Liver (tissue), 9 donors: ENCODE measurements around the gene PIP5K1C. TPM values are rescaled to one million over a fixed set of nuclear protein-coding genes. Genes with fewer than 3 reads are reported as not detected.

Experiments
- DNase-seq: peaks from one replicate; pipeline ENCODE4 v3.0.0-alpha.2; 2017; ENCODE audit warnings: low spot score
- H3K27ac ChIP-seq, 2 donors: one replicate each; pipeline ENCODE4 v1.7.0; 2013; ENCODE audit warnings: inconsistent platforms in 2 of 2, low read length in 2 of 2, control low read depth in 1 of 2, low read depth in 1 of 2, mild to moderate bottlenecking in 1 of 2
- H3K27me3 ChIP-seq, 4 donors: one replicate each; pipeline versions ENCODE4 v1.6.1 to v1.7.0; 2013; ENCODE audit warnings: low read length in 3 of 4, inconsistent platforms in 1 of 4, mild to moderate bottlenecking in 1 of 4, moderate library complexity in 1 of 4; ENCODE audit not compliant: control insufficient read depth in 4 of 4, insufficient read depth in 4 of 4
- H3K36me3 ChIP-seq, 4 donors: one replicate each; pipeline versions ENCODE4 v1.6.1 to v1.7.0; 2013; ENCODE audit warnings: low read length in 3 of 4, mild to moderate bottlenecking in 3 of 4, low read depth in 1 of 4, moderate library complexity in 1 of 4; ENCODE audit not compliant: control insufficient read depth in 4 of 4, insufficient read depth in 3 of 4
- H3K4me1 ChIP-seq, 4 donors: one replicate each; pipeline versions ENCODE4 v1.6.1 to v1.7.0; 2013; ENCODE audit warnings: low read length in 3 of 4, mild to moderate bottlenecking in 3 of 4, moderate library complexity in 1 of 4; ENCODE audit not compliant: control insufficient read depth in 4 of 4, insufficient read depth in 4 of 4
- H3K4me3 ChIP-seq, 3 donors: one replicate each; pipeline versions ENCODE4 v1.6.1 to v1.7.0; 2013; ENCODE audit warnings: low read length in 3 of 3, control low read depth in 1 of 3, low read depth in 1 of 3, mild to moderate bottlenecking in 1 of 3
- H3K9ac ChIP-seq, 2 donors: one replicate each; pipeline ENCODE4 v1.7.0; 2013; ENCODE audit warnings: low read length in 2 of 2, mild to moderate bottlenecking in 2 of 2, moderate library complexity in 2 of 2, control low read depth in 1 of 2, low read depth in 1 of 2
- H3K9me3 ChIP-seq, 4 donors: one replicate each; pipeline versions ENCODE4 v1.6.1 to v1.7.0; 2013; ENCODE audit warnings: low read length in 3 of 4; ENCODE audit not compliant: control insufficient read depth in 4 of 4
- ATF3 ChIP-seq: IDR thresholded peaks from 2 replicates; pipeline ENCODE4 v1.6.1; 2016; ENCODE audit warnings: antibody characterized with exemption
- CTCF ChIP-seq: fragments of 150-350 bp; IDR thresholded peaks from 2 replicates; pipeline ENCODE4 v1.5.1; 2017; ENCODE audit warnings: improper control_type of control experiment, low read depth, low read length; ENCODE audit not compliant: missing input control
- EGR1 ChIP-seq, 2 donors: IDR thresholded peaks; 2 replicates each; pipeline ENCODE4 v1.6.1; 2016 to 2018; ENCODE audit warnings: antibody characterized with exemption in 2 of 2, low read depth in 2 of 2
- FOXA2 ChIP-seq: IDR thresholded peaks from 2 replicates; pipeline ENCODE4 v1.6.1; 2016; ENCODE audit warnings: antibody characterized with exemption
- GABPA ChIP-seq, 2 donors: IDR thresholded peaks in 1 of 2; conservative IDR thresholded peaks in 1 of 2; 2 replicates each; pipeline ENCODE4 v1.6.1; 2016; ENCODE audit warnings: antibody characterized with exemption in 2 of 2, mild to moderate bottlenecking in 1 of 2, moderate library complexity in 1 of 2
- HNF4G ChIP-seq: IDR thresholded peaks from 2 replicates; pipeline ENCODE4 v1.6.1; 2016; ENCODE audit warnings: antibody characterized with exemption
- JUND ChIP-seq, 2 donors: IDR thresholded peaks; 2 replicates each; pipeline ENCODE4 v1.6.1; 2016; ENCODE audit warnings: antibody characterized with exemption in 2 of 2
- MAX ChIP-seq: IDR thresholded peaks from 2 replicates; pipeline ENCODE4 v1.6.1; 2016; ENCODE audit warnings: antibody characterized with exemption
- NR2F2 ChIP-seq: IDR thresholded peaks from 2 replicates; pipeline ENCODE4 v1.6.1; 2016; ENCODE audit warnings: antibody characterized with exemption
- RAD21 ChIP-seq, 2 donors: IDR thresholded peaks; 2 replicates each; pipeline ENCODE4 v1.6.1; 2016; ENCODE audit warnings: antibody characterized with exemption in 2 of 2, mild to moderate bottlenecking in 2 of 2
- REST ChIP-seq: IDR thresholded peaks from 2 replicates; pipeline ENCODE4 v1.6.1; 2016; ENCODE audit warnings: antibody characterized with exemption, mild to moderate bottlenecking
- RXRA ChIP-seq, 2 donors: IDR thresholded peaks; 2 replicates each; pipeline ENCODE4 v1.6.1; 2017 to 2018; ENCODE audit warnings: antibody characterized with exemption in 2 of 2, mild to moderate bottlenecking in 1 of 2
- SP1 ChIP-seq: IDR thresholded peaks from 2 replicates; pipeline ENCODE4 v1.6.1; 2018; ENCODE audit warnings: antibody characterized with exemption, mild to moderate bottlenecking
- TAF1 ChIP-seq: conservative IDR thresholded peaks from 2 replicates; pipeline ENCODE4 v1.6.1; 2016; ENCODE audit warnings: antibody characterized with exemption, mild to moderate bottlenecking
- YY1 ChIP-seq: IDR thresholded peaks from 2 replicates; pipeline ENCODE4 v1.6.1; 2016; ENCODE audit warnings: antibody characterized with exemption, mild to moderate bottlenecking
- ZBTB33 ChIP-seq: IDR thresholded peaks from 2 replicates; pipeline ENCODE4 v1.6.1; 2016; ENCODE audit warnings: antibody characterized with exemption
- WGBS: extraction: QIAGEN DNeasy Blood & Tissue Kit; methylation state at CpG from one replicate; pipeline ENCODE4 v1.1.7; 2013; 5-methylcytosine and 5-hydroxymethylcytosine counted together
- polyA plus RNA-seq, 2 donors: library from polyadenylated mRNA; stranded (reverse) in 1 of 2; unstranded in 1 of 2; fragments of 200-250 nt in 1 of 2; fragments of >200 nt in 1 of 2; fragmentation: Nextera tagmentation in 1 of 2; extraction: Ambion mirVana in 1 of 2; gene quantifications; one replicate each; pipeline versions ENCODE4 v1.2.1 to v1.2.3, GENCODE V29; 2013 to 2015
- total RNA-seq, 2 donors: library from RNA; depleted of rRNA; stranded (reverse); fragments of >200 nt; gene quantifications; one replicate each; pipeline ENCODE4 v1.2.3, GENCODE V29; 2014
- donor health status: healthy.
- donor health status: healthy.
- donor health status: healthy.
- donor health status: healthy.
- donor health status: healthy.

PIP5K1C gene
- total and polyA plus RNA-seq, 4 donors = 1.8 to 7.4 (median 6.0) TPM

- Histone ChIP-seq H3K4me3 (no peak overlapping the region), H3K27ac (no peak overlapping the region), H3K4me1 (peaks cover 0 to 7% (median 1%) of the 10 kb centered on the region in 4 donors), H3K27me3 (no peaks in the 10 kb centered on the region), H3K9me3 (peaks cover 0 to 3% (median 0%) of the 10 kb centered on the region in 4 donors), H3K36me3 (peaks cover 0 to 2% (median under 1%) of the 10 kb centered on the region in 4 donors), H3K9ac (no peak overlapping the region)
- no peak for TF ChIP-seq RAD21 (IDR thresholded peaks at IDR 0.05)
- TF ChIP-seq EGR1 (IDR thresholded peaks at IDR 0.05; ENCODE audit: low read depth in 2 of 2) = no peak
- no peak for TF ChIP-seq JUND (IDR thresholded peaks at IDR 0.05)
- TF ChIP-seq ATF3 = no peak
- no peak for TF ChIP-seq FOXA2
- no peak for TF ChIP-seq HNF4G
- TF ChIP-seq SP1 = no peak
- TF ChIP-seq RXRA (IDR thresholded peaks at IDR 0.05) = no peak
- no peak for TF ChIP-seq ZBTB33
- no peak for TF ChIP-seq GABPA (IDR thresholded peaks at IDR 0.05 in 1 of 2, conservative IDR thresholded peaks at IDR 0.05 in 1 of 2)
- TF ChIP-seq MAX = no peak
- TF ChIP-seq YY1 = no peak
- TF ChIP-seq CTCF = no peak
- no peak for TF ChIP-seq REST
- no peak for TF ChIP-seq NR2F2
- 93% methylated on average over 10 of the region's 10 CpGs for WGBS
- DNase-seq = no peak
Observed at GRCh38 chr19:3682286-3682685, 18.0 kb downstream of the PIP5K1C start.

- no peak overlapping the region for H3K27ac ChIP-seq
- H3K9me3 ChIP-seq = peaks cover 0 to 3% (median 0%) of the 10 kb centered on the region in 4 donors
- no peak overlapping the region for H3K4me3 ChIP-seq
- WGBS = 97% methylated on average over 12 of the region's 12 CpGs
- H3K4me1 ChIP-seq = no peaks in the 10 kb centered on the region
- no peak overlapping the region for H3K9ac ChIP-seq
- H3K36me3 ChIP-seq = peaks cover 0 to 2% (median under 1%) of the 10 kb centered on the region in 4 donors
- no peaks in the 10 kb centered on the region for H3K27me3 ChIP-seq
- TF ChIP-seq FOXA2 (no peak), TAF1 (no peak), HNF4G (no peak), ZBTB33 (no peak)
- no peak for DNase-seq
Observed at GRCh38 chr19:3680939-3681338, 19.3 kb downstream of the PIP5K1C start.
